Fibroblast of mammary gland (primary cell): ENCODE results near the gene KCNIP4.
A peak's percentile ranks its signal among the peaks of the same experiment; 100 is the strongest.

Experiments used
- DNase-seq: peaks from one replicate; pipeline ENCODE4 v3.0.0-alpha.2; 2010; ENCODE audit warnings: low read depth
- H3K4me3 ChIP-seq: 2 replicates; pipeline ENCODE4 v1.5.1; 2011; ENCODE audit warnings: low read depth, mild to moderate bottlenecking, low read length, moderate library complexity; ENCODE audit not compliant: control insufficient read depth
- CTCF ChIP-seq: conservative IDR thresholded peaks from 2 replicates; pipeline ENCODE4 v1.5.1; 2011; ENCODE audit warnings: low read depth, low read length, inconsistent platforms; ENCODE audit not compliant: control insufficient read depth, insufficient read depth

Gene KCNIP4

GRCh38 chr4:21869978-21870745 lies 78.4 kb downstream of the KCNIP4 start:
- DNase-seq, result no peak
- no peak overlapping the region for H3K4me3 ChIP-seq
- no peak for TF ChIP-seq CTCF

GRCh38 chr4:21864686-21865085 lies 83.9 kb downstream of the KCNIP4 start:
- DNase-seq, result no peak
- H3K4me3 ChIP-seq, result no peak overlapping the region
- no peak for TF ChIP-seq CTCF

GRCh38 chr4:21862917-21863316 lies 85.7 kb downstream of the KCNIP4 start:
- no peak for DNase-seq
- no peak overlapping the region for H3K4me3 ChIP-seq
- no peak for TF ChIP-seq CTCF

- peak; percentile 73 for DNase-seq
- no peak overlapping the region for H3K4me3 ChIP-seq
- TF ChIP-seq CTCF, result no peak
Observed at GRCh38 chr4:21858971-21859370, 89.6 kb downstream of the KCNIP4 start.

GRCh38 chr4:21856754-21857153 lies 91.8 kb downstream of the KCNIP4 start:
- H3K4me3 ChIP-seq, result no peak overlapping the region
- no peak for TF ChIP-seq CTCF
- no peak for DNase-seq

GRCh38 chr4:21856301-21856700 lies 92.3 kb downstream of the KCNIP4 start:
- DNase-seq, result no peak
- no peak for TF ChIP-seq CTCF
- H3K4me3 ChIP-seq, result no peak overlapping the region

GRCh38 chr4:21849077-21849476 lies 99.5 kb downstream of the KCNIP4 start:
- no peak overlapping the region for H3K4me3 ChIP-seq
- DNase-seq, result no peak
- TF ChIP-seq CTCF, result no peak
